MV-4-11 (cell line): ENCODE results near the gene TRIM73.
"Not testable (repeated sequence)": the region's sequence is repeated elsewhere in the genome, so short reads cannot be mapped to it uniquely, and the experiment has no call there.

Source experiments
- DNase-seq: peaks from one replicate; lab custom pipeline; 2025; lab: John Stamatoyannopoulos, UW

Gene TRIM73

DNA sequence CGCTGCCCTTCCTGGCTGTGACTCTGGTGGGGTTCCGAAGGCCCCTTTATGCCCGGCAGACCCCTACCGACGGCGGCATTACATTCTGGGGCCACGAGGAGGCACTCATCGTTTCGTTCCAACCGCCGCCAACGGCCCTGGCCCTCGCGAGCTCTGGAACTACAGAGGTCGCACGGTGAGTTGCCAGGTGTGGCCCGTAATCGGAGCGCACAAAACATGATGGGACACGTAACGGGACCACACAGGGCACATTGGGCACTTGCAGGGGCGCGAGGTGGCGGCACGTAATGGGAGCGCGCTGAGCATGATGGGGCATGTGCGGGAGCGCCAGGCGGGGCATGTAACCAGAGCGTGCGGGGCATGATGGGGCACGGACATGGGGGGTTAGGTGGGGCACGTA, at the start of gene TRIM73:
TSS of gene TRIM73 (plus strand) at position 301 of the 400 bp plus-strand sequence. CDS start 3,305 bp downstream, outside the sequence.
- not testable (repeated sequence) for DNase-seq

- not testable (repeated sequence) for DNase-seq
Observed at GRCh38 chr7:75358671-75359541, 36.5 kb upstream of the TRIM73 start.

DNA sequence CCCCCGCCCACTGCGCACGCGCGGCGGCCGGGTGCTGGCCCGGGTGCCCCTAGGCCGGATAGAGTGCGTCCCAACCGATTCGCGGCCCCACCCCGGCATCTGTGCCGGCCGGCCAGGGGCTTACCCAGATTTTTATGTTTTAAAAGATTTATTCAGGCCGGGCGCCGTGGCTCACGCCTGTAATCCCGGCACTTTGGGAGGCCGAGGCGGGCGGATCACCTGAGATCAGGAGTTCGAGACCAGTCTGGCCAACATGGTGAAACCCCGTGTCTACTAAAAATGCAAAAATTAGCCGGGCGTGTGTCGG, 35.9 kb upstream of the TRIM73 start:
- DNase-seq = not testable (repeated sequence)

DNA sequence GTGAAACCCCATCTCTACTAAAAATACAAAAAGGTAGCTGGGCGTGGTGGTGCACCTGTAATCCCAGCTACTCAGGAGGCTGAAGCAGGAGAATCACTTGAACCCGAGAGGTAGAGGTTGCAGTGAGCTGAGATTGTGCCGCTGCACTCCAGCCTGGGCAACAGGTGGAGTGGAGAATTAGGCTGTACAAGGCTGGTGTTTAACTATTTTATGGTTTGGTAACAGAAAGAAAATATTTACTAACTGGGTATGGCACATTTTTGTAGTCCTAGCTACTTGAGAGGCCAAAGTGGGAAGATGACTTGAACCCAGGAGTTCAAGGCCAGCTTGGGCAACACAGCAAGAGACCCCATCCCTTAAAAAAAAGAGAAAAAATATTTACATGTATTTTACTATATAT, 31.4 kb upstream of the TRIM73 start:
- DNase-seq = not testable (repeated sequence)

DNA sequence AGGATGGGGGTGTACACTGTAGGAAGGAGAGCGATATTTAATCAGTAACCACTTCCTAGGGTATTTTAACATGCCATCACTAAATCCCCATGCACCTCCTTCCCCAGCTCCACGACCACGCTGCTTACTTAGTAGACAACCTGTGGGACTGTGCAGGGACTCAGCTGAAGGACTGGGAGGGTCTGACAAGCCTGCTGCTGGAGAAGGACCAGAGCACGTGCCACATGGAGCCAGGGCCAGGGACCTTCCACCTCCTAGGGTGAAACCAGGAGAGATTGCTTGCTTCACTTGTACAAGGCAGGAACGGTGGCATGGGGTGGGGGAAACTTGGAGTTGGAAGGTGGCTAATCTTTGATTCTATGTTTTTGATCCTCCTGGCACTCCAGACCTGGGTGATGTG, 28.8 kb upstream of the TRIM73 start:
- not testable (repeated sequence) for DNase-seq

DNA sequence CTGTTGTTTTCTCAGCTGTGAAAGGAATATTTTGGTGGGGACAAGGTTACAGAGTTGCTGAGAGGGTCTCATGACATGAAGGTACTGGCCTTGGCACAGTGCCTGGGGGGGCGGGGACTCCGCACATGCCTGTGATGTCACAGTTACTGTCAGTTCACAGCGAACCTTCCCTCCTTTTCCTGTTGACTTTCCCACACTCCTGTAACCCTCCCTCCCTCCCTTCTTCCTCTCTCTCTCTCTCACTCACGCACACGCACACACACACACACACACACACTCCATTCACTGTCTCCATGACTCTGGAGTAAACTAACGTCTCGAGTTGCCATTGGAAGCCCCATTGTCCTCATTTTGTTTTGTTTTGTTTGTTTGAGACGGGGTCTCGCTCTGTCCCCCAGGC, 28.1 kb upstream of the TRIM73 start:
- not testable (repeated sequence) for DNase-seq

GRCh38 chr7:75374144-75374518, 21.3 kb upstream of the TRIM73 start:
- not testable (repeated sequence) for DNase-seq

DNA sequence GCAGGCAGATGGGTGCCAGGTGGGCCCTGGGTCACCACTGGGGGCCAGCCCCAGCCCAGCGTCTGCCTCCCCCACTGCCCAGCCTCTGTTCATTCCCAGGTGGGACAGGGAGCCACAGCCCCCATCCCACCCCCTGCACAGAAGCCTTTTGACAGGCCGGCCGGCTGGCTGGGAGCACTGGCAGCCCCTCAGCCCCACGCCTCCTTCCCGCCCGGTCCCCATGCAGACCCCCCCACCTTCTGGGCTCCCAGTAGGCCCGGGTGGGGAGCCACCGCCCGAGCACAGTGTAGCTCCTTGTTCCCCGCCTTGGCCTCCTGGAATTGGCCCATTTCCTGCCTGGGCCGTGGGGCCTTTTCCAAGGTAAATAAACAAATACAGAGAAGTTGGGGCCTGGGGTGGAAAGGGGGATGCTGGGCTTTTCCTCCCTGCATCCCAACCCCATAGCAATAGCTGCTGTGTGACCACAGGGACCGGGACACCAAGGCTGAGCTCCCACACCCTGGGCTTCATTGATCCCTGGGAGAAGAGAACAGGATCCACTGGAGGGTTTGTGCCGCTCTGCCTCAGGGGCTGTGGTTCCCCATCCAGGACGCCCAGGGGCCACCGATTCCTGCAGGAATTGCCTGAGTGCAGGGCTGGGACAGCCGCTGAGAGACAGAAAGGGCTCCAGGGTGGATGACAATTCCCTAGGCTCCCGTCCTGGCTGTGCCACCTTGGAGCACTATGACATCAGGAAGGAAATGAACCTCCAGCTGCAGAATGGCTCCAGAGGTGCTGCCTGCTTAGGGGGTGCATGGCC, 20.7 kb upstream of the TRIM73 start:
- not testable (repeated sequence) for DNase-seq

- DNase-seq = not testable (repeated sequence)
Observed at GRCh38 chr7:75393194-75393593, 2.2 kb upstream of the TRIM73 start.

- DNase-seq = not testable (repeated sequence)
Observed at GRCh38 chr7:75397865-75398264, 2.4 kb downstream of the TRIM73 start.

GRCh38 chr7:75398771-75399700, 3.6 kb downstream of the TRIM73 start:
- DNase-seq = not testable (repeated sequence)

- DNase-seq = not testable (repeated sequence)
Observed at GRCh38 chr7:75400575-75400974, 5.1 kb downstream of the TRIM73 start.

- DNase-seq = not testable (repeated sequence)
Observed at GRCh38 chr7:75403455-75404443, 8.3 kb downstream of the TRIM73 start.

DNA sequence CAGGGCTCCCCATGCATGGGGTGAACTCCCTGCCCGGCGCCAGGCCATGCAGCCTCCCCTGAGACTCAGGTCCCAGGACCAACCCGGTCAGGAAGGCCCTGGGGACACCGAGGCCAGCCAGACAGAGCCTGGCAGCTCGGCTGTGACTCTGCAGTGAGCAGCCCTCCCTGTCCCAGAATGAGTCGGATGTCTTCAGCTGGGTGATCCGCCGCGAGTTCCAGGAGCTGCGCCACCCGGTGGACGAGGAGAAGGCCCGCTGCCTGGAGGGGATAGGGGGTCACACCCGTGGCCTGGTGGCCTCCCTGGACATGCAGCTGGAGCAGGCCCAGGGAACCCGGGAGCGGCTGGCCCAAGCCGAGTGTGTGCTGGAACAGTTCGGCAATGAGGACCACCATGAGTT, 9.2 kb downstream of the TRIM73 start:
- not testable (repeated sequence) for DNase-seq

GRCh38 chr7:75409880-75410822, 14.7 kb downstream of the TRIM73 start:
- DNase-seq = not testable (repeated sequence)

GRCh38 chr7:75410823-75411173, 15.4 kb downstream of the TRIM73 start:
- not testable (repeated sequence) for DNase-seq

- DNase-seq = not testable (repeated sequence)
Observed at GRCh38 chr7:75414204-75414603, 18.8 kb downstream of the TRIM73 start.

DNA sequence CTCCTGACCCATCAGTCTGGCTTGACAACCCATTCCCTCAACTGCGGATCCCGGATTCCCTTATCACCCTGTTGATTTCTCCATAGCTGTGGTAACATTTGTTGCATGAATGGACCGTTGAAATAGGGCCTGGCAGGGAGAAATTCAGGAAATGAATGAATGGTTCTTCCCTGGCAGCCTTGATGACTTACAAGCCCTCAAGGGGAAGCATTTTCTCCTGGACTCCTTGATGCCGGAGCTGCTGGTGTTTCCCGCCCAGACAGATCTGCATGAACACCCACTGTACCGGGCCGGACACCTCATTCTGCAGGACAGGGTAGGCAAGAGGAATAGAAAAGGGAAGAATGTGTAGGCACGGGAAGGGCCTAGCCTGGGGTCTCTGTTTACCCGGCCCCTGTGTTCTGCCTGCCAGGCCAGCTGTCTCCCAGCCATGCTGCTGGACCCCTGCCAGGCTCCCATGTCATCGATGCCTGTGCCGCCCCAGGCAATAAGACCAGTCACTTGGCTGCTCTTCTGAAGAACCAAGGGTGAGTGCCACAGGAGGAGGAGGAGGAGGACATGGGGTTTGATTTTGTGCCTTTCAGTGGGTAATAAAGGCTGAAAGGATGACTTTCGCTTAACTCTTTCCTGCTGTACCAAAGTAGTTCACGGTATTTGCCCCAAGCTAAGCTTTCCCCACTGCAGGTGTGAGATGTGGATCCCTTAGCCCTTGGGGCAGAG, 19.4 kb downstream of the TRIM73 start:
- not testable (repeated sequence) for DNase-seq

GRCh38 chr7:75415428-75415817, 20.0 kb downstream of the TRIM73 start:
- not testable (repeated sequence) for DNase-seq
